Fibroblast of skin of right biceps (primary cell): ENCODE data around the gene TTLL1.
A peak's percentile ranks its signal among the peaks of the same experiment; 100 is the strongest.

ENCODE experiments used
- DNase-seq: peaks from one replicate; pipeline ENCODE4 v3.0.0-alpha.2; 2013

TTLL1 gene

GRCh38 chr22:43088984-43089717, at the start of gene TTLL1:
Gene TTLL1, minus strand, starts transcription at chr22:43089391. Its CDS starts 13,805 bp downstream, at chr22:43075586.
- peak; percentile 87 for DNase-seq

- DNase-seq, result no peak
Measured at GRCh38 chr22:43136801-43137200, 47.6 kb upstream of the TTLL1 start.

DNA sequence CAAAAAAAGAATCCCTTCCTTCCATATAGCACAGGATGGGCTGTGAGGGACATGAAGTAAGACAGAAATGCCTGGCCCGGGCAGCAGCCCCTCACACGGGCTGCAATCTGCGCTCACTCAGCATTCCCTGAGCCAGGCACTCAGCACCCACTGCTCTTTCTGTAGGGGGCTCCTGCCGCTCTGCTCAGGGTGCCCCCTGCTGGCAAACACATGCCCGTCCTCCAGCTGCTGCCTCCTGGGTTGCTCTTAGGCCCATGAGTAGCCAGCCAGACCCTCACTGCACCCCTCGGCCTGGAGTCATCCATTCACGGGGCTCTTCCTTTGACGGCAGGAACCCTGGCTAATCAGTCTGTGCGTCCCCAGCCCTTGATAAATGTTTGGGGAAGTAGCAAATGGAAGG, 47.1 kb upstream of the TTLL1 start:
- peak; percentile 30 for DNase-seq

DNA sequence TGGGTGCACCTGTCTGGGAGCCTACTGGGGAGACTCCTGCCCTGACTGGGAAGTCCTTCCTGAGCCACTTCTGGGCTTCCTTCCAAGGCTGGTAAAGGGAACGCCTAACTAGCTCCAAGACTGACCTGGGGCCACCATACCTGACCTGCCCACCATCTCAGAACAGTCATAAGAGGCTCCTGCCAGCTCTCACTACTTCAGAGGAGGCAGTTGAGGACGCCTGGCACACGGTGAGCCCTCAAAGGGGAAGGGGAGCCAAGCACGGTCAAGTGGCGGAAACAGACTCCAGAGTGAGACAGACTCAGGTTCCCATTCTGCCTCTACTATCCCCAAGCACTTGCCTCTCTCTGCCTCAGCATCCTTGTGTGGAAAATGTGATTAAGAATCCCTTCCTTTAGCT, 46.4 kb upstream of the TTLL1 start:
- no peak for DNase-seq

DNA sequence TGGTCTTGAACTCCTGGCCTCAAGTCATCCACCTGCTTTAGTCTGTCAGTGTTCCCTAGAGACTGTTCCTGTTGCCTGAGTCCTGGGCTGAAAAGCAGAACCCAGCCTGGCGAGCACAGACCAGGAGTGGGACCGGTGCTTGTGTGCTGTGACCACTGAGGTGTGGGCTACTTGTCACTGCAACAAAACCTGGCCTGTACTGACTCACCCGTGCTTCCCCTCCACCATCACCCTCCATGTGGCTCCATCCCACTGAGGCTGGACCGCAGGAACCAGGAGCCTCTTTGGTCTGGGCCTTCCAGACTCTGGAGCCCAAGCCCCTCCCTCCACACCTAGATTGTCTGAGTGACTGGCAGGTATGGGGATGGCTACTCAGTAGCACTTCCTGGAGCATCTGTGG, 45.4 kb upstream of the TTLL1 start:
- DNase-seq, result no peak

DNA sequence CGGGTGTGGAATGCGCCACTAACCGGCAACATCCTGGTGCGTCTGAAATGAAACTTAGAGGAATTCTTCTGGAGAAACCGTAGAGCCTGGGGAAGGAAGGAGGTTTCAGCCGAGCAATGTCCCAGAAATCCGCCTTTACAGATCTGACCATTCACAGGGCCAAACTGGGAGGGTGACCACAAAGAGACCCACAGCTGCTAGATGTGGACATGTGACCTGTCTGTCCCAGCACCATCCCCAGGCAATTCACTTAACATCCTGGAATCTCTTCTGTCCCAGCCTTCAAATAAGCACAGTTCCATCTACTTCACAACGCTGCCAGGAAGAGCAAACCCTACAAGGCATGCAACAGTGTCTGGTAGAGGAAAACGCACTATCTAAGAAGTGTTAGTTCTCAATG, 44.2 kb upstream of the TTLL1 start:
- DNase-seq, result no peak

DNA sequence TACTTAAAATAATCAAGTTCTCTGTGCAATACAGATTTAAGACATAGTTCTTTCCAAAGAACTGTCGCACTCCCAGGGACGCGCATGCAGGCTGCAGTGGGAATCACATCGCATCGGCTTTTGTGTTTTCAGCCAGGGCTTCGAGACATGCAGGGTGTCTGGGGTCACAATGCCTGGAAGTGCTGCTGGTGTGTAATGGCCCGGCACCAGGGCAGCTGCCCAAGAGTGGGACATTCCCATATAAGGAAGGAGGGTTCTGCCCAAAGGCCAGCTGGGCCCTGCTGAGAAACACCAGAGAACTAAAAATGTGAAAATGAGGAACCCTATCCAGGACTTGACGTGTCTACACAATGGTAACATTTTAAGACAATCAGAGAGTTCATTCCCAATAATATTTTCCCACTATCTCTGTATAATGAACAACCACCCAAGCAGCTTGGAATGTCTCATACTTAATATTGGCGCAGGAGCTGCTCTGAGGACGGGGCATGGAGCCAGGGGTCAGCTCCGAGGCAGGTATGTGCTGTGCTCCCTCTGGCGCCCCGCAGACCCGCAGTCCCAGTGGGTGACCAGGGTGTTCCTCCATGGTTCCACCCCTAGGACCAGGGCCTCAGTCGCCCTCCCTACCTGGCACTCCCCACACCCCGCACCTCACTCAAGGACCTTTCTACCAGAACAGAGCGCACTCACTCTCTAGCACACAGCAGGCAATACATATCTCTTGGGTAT, 42.7 kb upstream of the TTLL1 start:
- no peak for DNase-seq

GRCh38 chr22:43129426-43130425, 40.5 kb upstream of the TTLL1 start:
- DNase-seq, result no peak

DNA sequence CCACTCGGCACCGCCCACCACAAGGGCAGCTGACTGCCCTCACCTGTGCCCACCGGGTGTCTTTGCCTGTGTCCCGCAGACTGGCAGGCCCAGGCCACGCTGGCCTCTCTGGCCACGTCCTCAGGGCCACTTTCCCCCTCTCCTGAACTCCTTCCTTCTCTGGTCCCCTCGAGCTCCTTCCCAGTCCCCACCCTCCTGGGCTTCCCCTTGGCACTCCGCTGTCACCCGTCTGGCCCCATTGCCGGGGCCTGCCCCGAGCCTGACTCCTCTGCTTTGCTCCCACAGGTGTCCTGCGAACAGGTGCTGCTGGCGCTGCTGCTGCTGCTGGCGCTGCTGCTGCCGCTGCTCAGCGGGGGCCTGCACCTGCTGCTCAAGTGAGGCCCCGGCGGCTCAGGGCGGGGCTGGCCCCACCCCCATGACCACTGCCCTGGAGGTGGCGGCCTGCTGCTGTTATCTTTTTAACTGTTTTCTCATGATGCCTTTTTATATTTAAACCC, 39.8 kb upstream of the TTLL1 start:
- DNase-seq, result no peak

GRCh38 chr22:43128116-43128515, 38.9 kb upstream of the TTLL1 start:
- no peak for DNase-seq

GRCh38 chr22:43127166-43127908, 38.1 kb upstream of the TTLL1 start:
- DNase-seq, result no peak

GRCh38 chr22:43126501-43127165, 37.4 kb upstream of the TTLL1 start:
- peak; percentile 81 for DNase-seq

DNA sequence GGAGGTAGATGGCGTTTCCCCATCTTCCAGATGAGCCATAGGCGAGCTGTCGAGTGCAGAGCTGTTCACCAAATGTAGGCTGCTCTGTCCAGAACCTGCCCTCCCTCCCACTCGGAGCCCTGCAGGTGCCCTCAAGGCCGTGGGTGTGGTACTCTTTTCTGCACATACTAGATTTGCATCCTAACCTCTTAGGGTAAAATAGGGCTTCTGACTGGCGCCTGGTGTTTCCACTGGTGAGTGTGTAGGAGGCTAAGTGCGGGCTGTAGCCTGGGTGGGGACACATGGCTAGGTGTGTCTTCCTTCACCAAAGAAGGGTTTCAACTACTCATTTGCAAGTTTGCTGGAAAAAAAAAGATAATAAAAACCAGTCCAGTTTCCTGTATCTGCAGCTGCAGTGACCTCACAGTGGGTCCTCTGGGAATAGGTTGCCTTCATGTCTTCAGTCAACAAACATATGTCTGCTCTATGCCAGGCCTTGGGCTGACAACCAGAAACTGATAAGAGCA, 29.8 kb upstream of the TTLL1 start:
- DNase-seq, result no peak

GRCh38 chr22:43118024-43118849, 29.0 kb upstream of the TTLL1 start:
- no peak for DNase-seq

DNA sequence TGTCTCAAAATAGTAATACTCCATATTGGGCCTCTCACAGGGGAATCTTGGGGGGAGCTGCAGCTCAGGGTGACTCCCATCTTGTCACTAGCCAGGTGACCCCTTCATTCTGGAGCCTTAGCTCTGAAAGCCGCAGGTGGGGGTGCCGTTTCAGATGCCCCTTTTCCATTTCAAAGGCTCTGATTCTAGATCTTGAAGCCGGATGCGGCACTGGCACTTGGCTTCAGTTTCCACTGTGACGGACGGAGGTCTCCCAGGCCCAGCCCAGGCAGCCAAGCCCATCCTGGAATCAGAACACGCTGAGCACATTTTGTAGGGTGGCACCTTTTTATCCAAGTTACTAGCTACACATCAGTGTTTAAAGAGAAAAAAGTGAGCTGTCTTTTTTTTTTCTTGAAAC, 27.7 kb upstream of the TTLL1 start:
- no peak for DNase-seq

- no peak for DNase-seq
Measured at GRCh38 chr22:43114958-43115357, 25.8 kb upstream of the TTLL1 start.

DNA sequence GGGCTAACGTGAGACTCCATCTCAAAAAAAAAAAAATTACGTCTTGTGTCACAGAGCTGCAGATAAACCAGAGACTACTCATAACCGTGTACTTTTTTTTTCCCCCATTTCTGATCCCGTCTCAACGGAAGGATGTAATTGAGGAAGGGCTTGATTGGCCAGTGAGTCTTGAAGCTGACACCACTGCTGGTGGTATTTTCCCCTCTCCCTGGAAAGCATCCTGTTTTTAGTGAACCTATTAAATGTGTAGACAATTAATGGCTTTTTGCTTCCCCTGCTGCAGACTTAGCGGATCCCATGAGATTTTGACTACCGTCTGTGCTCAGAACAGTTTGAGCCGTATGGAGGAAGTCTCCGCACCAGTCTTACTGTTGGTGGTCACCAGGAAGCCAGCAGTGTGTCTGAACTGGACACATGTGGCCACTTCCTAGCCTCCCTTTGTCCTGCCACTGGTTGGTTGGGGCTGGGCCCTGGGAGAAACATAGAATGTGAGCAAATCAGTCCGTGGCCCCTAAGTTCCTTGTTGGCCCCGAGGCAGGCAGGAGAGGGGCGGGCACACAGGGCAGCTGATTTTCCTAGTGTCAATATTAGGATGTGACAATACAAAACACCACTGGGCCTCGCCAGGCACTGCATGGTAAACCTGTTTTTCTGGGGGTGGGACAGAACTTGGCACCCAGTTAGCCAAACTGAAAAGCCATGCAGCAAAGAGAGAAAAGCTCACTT, 24.5 kb upstream of the TTLL1 start:
- DNase-seq, result no peak

GRCh38 chr22:43110927-43111623, 21.9 kb upstream of the TTLL1 start:
- DNase-seq, result no peak

DNA sequence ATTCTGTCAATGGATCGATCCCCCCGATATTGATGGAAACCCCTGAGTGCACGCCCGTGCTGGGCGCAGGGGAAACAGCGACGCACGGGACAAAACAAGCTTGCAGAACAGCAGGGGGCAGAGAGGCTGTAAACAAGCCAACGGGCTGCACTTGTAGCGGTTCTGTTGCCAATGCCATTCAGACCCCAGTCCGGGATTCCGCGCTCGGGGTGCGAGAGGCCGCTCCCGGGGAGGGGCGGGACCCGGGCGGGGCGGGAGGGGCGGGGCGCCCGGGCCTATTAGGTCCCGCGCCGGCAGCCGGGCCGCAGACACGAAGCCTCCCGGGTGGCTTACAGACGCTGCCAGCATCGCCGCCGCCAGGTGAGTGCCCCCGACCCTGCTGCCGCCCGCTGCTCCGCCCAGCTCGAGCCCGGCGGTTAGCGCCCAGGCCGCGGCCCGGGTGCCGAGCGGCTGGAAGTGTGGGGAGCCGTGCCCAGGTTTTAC, 21.3 kb upstream of the TTLL1 start, which contains the start of gene BIK:
TSS of gene BIK (plus strand) at position 307 of the 483 bp plus-strand sequence. CDS start 13,273 bp downstream, outside the sequence.
- DNase-seq, result peak; percentile 18
